Gastrocnemius medialis (tissue), 4 donors: ENCODE data around the gene LNX1.

Source experiments
- CTCF ChIP-seq, 5 experiments: fragments of 450-650 bp in 3 of 5; fragments of 200-600 bp in 2 of 5; sonication (generic) in 2 of 5; IDR thresholded peaks in 4 of 5; conservative IDR thresholded peaks in 1 of 5; 1 replicate in 4 of 5; 2 replicates in 1 of 5; pipeline ENCODE4 v1.5.1; 2016 to 2019; ENCODE audit warnings: antibody characterized with exemption in 5 of 5, mild to moderate bottlenecking in 3 of 5, moderate library complexity in 3 of 5
- POLR2A ChIP-seq, 2 donors: fragments of 450-650 bp; IDR thresholded peaks; one replicate each; pipeline ENCODE4 v1.6.1; 2017; ENCODE audit warnings: antibody characterized with exemption in 2 of 2, mild to moderate bottlenecking in 2 of 2, moderate library complexity in 2 of 2

- TF ChIP-seq CTCF (IDR thresholded peaks at IDR 0.05 in 4 of 5, conservative IDR thresholded peaks at IDR 0.05 in 1 of 5) (no peak), POLR2A (IDR thresholded peaks at IDR 0.05) (no peak)
Observed at GRCh38 chr4:53640576-53641453, 49.5 kb upstream of the LNX1 start.
